AG04449 (cell line): Measurements from ENCODE around the gene VGLL4.

ENCODE experiments used
- CTCF ChIA-PET: fragments of 350-600 bp; formaldehyde crosslinking; extraction: SDS; loops from one replicate; lab custom pipeline; 2021; ENCODE audit warnings: antibody characterized with exemption; lab: Yijun Ruan, JAX
- POLR2A ChIA-PET: fragments of 400-600, 350-600 bp; formaldehyde crosslinking; extraction: SDS; loops from one replicate; lab custom pipeline; 2020; ENCODE audit warnings: antibody characterized with exemption, inconsistent platforms; lab: Yijun Ruan, JAX
- DNase-seq: peaks from one replicate; pipeline ENCODE4 v3.0.0-alpha.2; 2010; ENCODE audit warnings: low read depth, low spot score
- H3K4me3 ChIP-seq: 2 replicates; pipeline ENCODE4 v1.5.1; 2011; ENCODE audit warnings: low read depth, mild to moderate bottlenecking, control low read depth, low read length
- CTCF ChIP-seq: IDR thresholded peaks from one replicate; pipeline ENCODE4 v1.5.1; 2011; ENCODE audit warnings: mild to moderate bottlenecking, moderate library complexity, low read length, control low read depth, inconsistent platforms; ENCODE audit not compliant: insufficient read depth; ENCODE audit errors: missing control alignments

VGLL4 gene

DNA sequence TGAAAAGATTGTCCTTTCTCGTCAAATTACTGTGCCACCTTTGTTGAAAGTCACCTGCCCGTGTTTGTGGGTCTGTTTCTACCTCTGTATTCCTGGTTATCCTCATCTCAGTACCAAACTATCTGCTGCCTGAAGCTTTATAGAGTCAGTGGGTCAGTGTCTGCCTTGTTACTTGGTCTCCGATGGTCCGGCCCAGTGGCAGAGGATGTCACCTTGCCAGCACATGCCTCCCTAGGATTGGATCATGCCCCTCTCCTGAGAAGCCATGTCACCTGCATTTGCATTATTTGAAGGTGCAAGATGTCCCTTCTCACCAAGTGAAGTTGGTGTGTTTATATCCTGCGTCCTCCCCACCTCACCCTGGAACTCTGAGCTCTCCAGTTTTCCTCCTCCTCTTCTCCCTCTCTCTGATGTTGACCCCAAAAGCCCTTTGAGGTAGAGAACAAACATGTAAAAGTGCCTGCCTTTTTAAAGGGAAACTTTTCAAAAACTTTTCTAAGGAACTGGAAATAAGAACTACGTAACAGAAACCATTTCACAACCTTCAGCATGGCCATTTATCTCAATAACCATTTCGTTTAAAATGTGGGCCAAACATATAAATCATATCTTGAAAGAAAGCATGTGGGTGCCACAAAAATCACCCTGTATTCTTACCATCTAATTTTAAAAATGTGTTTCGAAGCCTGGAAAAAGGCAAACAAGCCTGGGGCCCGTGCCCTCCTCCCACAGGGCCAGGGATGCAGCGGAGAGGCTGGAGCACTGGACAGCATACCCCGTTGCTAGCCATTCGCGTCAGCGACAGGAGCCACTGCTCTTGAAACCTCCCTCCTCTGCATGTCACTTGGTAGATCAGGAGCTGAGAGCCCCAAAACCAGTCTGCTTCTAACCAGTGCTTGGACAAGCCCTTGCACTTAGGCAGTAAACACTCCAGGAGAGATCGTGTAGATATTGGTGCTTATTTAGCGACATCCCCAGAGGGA, 102.1 kb downstream of the VGLL4 start:
- DNase-seq, result no peak

GRCh38 chr3:11539677-11540076, 104.0 kb downstream of the VGLL4 start:
- CTCF ChIA-PET, result interaction anchor here (0.8 to 1.9 kb wide), 2 partner anchors 160 to 265 kb away, joined by 3 to 7 read pairs; no protein-coding TSS in a partner anchor
- POLR2A ChIA-PET, result interaction anchor here (1.0 kb wide), 1 partner anchor 12 kb away, joined by 3 read pairs; no protein-coding TSS in a partner anchor
- no peak overlapping the region for H3K4me3 ChIP-seq
- DNase-seq, result no peak
- TF ChIP-seq CTCF, result no peak

More for the DNA sequence above, 102.1 kb downstream of the VGLL4 start:
- POLR2A ChIA-PET, result no interaction called here
- H3K4me3 ChIP-seq, result no peak overlapping the region
- no peak for TF ChIP-seq CTCF
- CTCF ChIA-PET, result no interaction called here

GRCh38 chr3:11539218-11539617, 104.5 kb downstream of the VGLL4 start:
- no peak for DNase-seq
- H3K4me3 ChIP-seq, result no peak overlapping the region
- POLR2A ChIA-PET, result no interaction called here
- no peak for TF ChIP-seq CTCF
- CTCF ChIA-PET, result interaction anchor here (1.9 kb wide), 1 partner anchor 160 kb away, joined by 7 read pairs; no protein-coding TSS in a partner anchor

GRCh38 chr3:11538581-11538980, 105.1 kb downstream of the VGLL4 start:
- DNase-seq, result no peak
- no peak for TF ChIP-seq CTCF
- POLR2A ChIA-PET, result no interaction called here
- CTCF ChIA-PET, result interaction anchor here (0.6 to 0.9 kb wide), 2 partner anchors 8 to 136 kb away, joined by 3 read pairs; no protein-coding TSS in a partner anchor
- H3K4me3 ChIP-seq, result no peak overlapping the region

- POLR2A ChIA-PET, result interaction anchor here (0.9 kb wide), 1 partner anchor 63 kb away, joined by 3 read pairs; no protein-coding TSS in a partner anchor
- CTCF ChIA-PET, result interaction anchor here (0.8 to 1.1 kb wide), 2 partner anchors 32 to 114 kb away, joined by 3 to 4 read pairs; no protein-coding TSS in a partner anchor
- H3K4me3 ChIP-seq, result no peak overlapping the region
- TF ChIP-seq CTCF, result no peak
- DNase-seq, result no peak
Observed at GRCh38 chr3:11536936-11537612, 106.6 kb downstream of the VGLL4 start.
